Measurements from ENCODE around the gene LAMA5.

GRCh38 chr20:62400541-62400940, 33.4 kb upstream of the LAMA5 start:
- TF ChIP-seq CTCF (IDR thresholded peaks at IDR 0.05) (no peak), POLR2A (IDR thresholded peaks at IDR 0.05) (no peak)

All from thyroid gland (tissue), 4 donors.